ENCODE measurements around the gene CDC5L.

DNA sequence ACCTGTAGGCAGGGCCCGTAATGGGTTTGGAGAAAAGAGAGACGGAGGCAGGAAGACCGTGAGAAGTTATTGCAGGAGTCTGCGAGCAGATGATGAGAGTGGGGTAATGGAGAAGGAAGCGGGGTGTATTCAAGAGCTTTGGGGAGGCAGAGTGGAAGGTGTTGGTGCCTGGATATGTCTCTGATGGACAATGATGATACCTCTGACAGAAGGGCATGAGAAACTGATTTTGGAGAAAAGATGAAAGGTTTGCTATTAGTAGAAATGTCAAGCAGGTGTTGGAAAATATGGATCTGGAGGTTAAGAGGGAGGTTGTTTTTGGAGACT is 69.4 kb downstream of the CDC5L start:
- no peak for TF ChIP-seq POLR2A (IDR thresholded peaks at IDR 0.05)
- TF ChIP-seq, protein P1, sequence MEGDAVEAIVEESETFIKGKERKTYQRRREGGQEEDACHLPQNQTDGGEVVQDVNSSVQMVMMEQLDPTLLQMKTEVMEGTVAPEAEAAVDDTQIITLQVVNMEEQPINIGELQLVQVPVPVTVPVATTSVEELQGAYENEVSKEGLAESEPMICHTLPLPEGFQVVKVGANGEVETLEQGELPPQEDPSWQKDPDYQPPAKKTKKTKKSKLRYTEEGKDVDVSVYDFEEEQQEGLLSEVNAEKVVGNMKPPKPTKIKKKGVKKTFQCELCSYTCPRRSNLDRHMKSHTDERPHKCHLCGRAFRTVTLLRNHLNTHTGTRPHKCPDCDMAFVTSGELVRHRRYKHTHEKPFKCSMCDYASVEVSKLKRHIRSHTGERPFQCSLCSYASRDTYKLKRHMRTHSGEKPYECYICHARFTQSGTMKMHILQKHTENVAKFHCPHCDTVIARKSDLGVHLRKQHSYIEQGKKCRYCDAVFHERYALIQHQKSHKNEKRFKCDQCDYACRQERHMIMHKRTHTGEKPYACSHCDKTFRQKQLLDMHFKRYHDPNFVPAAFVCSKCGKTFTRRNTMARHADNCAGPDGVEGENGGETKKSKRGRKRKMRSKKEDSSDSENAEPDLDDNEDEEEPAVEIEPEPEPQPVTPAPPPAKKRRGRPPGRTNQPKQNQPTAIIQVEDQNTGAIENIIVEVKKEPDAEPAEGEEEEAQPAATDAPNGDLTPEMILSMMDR (IDR thresholded peaks at IDR 0.05) = no peak
